Karpas-422 (cell line): ENCODE measurements around the gene SS18. TPM values are rescaled to one million over a fixed set of nuclear protein-coding genes. Genes with fewer than 3 reads are reported as not detected.
"Not testable (repeated sequence)": the region's sequence is repeated elsewhere in the genome, so short reads cannot be mapped to it uniquely, and the experiment has no call there.

Source experiments
- DNase-seq: peaks from one replicate; pipeline ENCODE4 v3.0.0-alpha.2; 2015
- H2AFZ ChIP-seq: fragments of 200-600 bp; sonication (generic); 2 replicates; pipeline ENCODE4 v1.6.1; 2014; ENCODE audit warnings: antibody characterized with exemption, low read length, mixed read lengths
- H3K27ac ChIP-seq: fragments of 200-600 bp; sonication (generic); 2 replicates; pipeline ENCODE4 v1.5.1; 2014; ENCODE audit warnings: mild to moderate bottlenecking, low read length, moderate library complexity
- H3K27me3 ChIP-seq: fragments of 200-600 bp; sonication (generic); 2 replicates; pipeline ENCODE4 v1.6.1; 2014; ENCODE audit warnings: low read length, mixed read lengths
- H3K36me3 ChIP-seq: fragments of 200-600 bp; sonication (generic); 2 replicates; pipeline ENCODE4 v1.6.1; 2014; ENCODE audit warnings: low read length, mixed read lengths; ENCODE audit not compliant: insufficient read depth
- H3K4me1 ChIP-seq: fragments of 200-600 bp; sonication (generic); 2 replicates; pipeline ENCODE4 v1.6.1; 2014; ENCODE audit warnings: mild to moderate bottlenecking, low read length, mixed read lengths
- H3K4me2 ChIP-seq: fragments of 200-600 bp; sonication (generic); 2 replicates; pipeline ENCODE4 v1.6.1; 2014; ENCODE audit warnings: low read length, low read depth, mild to moderate bottlenecking; ENCODE audit not compliant: poor library complexity, severe bottlenecking
- H3K4me3 ChIP-seq: fragments of 200-600 bp; sonication (generic); 2 replicates; pipeline ENCODE4 v1.5.1; 2014; ENCODE audit warnings: mild to moderate bottlenecking, antibody characterized with exemption, low read length, mixed read lengths
- H3K79me2 ChIP-seq: fragments of 200-600 bp; sonication (generic); 2 replicates; pipeline ENCODE4 v1.6.1; 2014; ENCODE audit warnings: mild to moderate bottlenecking, low read length, mixed read lengths
- H3K9ac ChIP-seq: fragments of 200-600 bp; sonication (generic); 2 replicates; pipeline ENCODE4 v1.6.0; 2014; ENCODE audit warnings: low read length
- H3K9me2 ChIP-seq: fragments of 200-600 bp; sonication (generic), shearing (Covaris generic); replicated peaks from 2 replicates; pipeline ENCODE4 v1.6.0; 2014; ENCODE audit warnings: mild to moderate bottlenecking, low read length, moderate library complexity; ENCODE audit not compliant: insufficient read depth
- H3K9me3 ChIP-seq: fragments of 300-700, 200-600 bp; sonication (generic); 2 replicates; pipeline ENCODE4 v1.6.1; 2014; ENCODE audit warnings: low read length, mixed read lengths
- H4K20me1 ChIP-seq: fragments of 200-600 bp; sonication (generic); 2 replicates; pipeline ENCODE4 v1.6.1; 2014; ENCODE audit warnings: mild to moderate bottlenecking, antibody characterized with exemption, low read length, low read depth; ENCODE audit not compliant: insufficient read depth
- total RNA-seq: library from RNA; depleted of rRNA; stranded (reverse); fragments of >200 nt; shearing (Covaris generic); gene quantifications from 2 replicates; pipeline ENCODE4 v1.2.3, GENCODE V29; 2014; ENCODE audit warnings: low replicate concordance; rRNA removed

The SS18 gene
- total RNA-seq, result 123 and 146 TPM in 2 replicates

DNA sequence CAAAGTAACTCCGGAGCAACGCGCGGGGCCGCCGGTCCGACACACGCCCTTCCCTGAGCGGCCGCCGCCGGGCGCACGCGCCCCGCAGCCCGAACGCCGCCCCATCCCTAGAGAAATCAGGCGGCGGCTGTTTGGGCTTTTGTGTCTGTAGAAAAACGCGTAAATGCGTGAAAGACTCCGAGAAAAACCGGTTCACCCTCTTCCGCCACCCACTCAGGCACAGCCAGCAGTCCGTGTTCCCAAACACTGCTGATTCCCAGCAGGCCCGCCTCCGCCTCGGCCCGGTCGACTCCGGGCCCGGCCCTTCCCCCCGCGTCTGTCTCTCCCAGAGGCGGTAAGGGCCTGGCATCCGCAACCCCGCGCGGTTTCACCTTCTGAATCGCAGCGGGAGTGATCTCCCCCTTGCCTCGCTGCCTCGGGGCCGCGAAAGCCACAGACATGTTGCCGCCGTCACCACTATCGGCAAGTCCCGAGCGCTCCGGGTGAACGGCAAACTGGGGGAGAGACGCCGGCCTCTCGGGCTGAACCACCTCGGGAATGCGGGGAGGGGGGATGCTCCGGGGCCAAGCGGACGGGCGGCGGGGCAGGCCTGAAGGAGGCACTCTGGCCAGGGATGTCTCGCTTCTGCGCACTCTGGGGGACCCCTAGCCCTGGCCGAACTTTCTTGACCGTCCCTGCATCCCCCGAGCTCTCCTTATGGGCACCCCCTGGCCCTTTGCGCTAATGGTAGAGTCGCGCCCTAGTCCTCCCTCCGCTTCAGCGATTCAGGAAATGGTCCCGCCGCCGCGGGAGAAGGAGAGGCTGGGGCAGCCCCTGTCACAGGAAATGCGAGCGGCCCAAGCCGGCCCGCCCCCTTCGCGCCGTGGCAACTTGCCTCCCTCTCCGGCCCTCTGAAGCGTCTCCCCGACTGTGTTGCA, at the start of gene SS18:
Gene SS18 (minus strand): TSS at position 484 of the 917 bp plus-strand sequence. CDS start 44 bp downstream, at position 440.
- Histone ChIP-seq H3K4me1 (peaks cover 34% of the 10 kb centered on the region), H2AFZ (peak within 1 kb of the TSS; percentile 98), H3K27me3 (no peaks in the 10 kb centered on the region), H3K36me3 (peaks cover 22% of the 10 kb centered on the region), H3K4me2 (peak within 1 kb of the TSS; percentile 82), H3K79me2 (peaks cover 50% of the 10 kb centered on the region), H3K27ac (peak within 1 kb of the TSS; percentile 86), H4K20me1 (peaks cover 10% of the 10 kb centered on the region; the same call in 1 of the 2 replicates), H3K9me2 (no peaks in the 10 kb centered on the region), H3K9me3 (no peaks in the 10 kb centered on the region), H3K4me3 (peak within 1 kb of the TSS; percentile 72), H3K9ac (peak within 1 kb of the TSS; percentile 99)
- DNase-seq, result peak; percentile 98

DNA sequence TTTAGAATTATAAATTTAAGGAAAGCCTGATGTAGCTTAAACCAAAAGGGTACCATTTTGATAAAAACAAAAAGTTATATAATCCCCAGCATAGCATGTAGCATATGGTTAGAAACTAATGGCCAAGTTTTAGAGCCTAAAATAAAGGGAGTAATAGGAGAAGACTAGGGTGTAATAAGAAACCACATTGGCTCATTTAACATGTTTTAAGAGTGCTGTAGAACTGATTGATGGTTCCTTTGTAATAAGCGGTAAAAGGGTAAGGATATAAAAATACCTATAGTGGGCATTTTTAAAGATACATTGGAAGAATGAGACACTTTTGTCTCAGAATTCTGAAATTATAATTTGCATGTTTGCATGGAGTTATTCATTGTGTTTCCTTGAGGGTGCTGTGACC, 45.1 kb upstream of the SS18 start:
- H3K4me1 ChIP-seq, result peaks cover 7% of the 10 kb centered on the region
- H3K27ac ChIP-seq, result no peak overlapping the region
- no peak overlapping the region for H3K4me2 ChIP-seq
- H3K9me3 ChIP-seq, result no peaks in the 10 kb centered on the region
- DNase-seq, result no peak
- H3K9me2 ChIP-seq, result no peaks in the 10 kb centered on the region
- no peaks in the 10 kb centered on the region for H4K20me1 ChIP-seq
- no peaks in the 10 kb centered on the region for H3K36me3 ChIP-seq
- no peak overlapping the region for H2AFZ ChIP-seq
- no peaks in the 10 kb centered on the region for H3K79me2 ChIP-seq
- no peak overlapping the region for H3K4me3 ChIP-seq
- no peak overlapping the region for H3K9ac ChIP-seq
- H3K27me3 ChIP-seq, result no peaks in the 10 kb centered on the region

DNA sequence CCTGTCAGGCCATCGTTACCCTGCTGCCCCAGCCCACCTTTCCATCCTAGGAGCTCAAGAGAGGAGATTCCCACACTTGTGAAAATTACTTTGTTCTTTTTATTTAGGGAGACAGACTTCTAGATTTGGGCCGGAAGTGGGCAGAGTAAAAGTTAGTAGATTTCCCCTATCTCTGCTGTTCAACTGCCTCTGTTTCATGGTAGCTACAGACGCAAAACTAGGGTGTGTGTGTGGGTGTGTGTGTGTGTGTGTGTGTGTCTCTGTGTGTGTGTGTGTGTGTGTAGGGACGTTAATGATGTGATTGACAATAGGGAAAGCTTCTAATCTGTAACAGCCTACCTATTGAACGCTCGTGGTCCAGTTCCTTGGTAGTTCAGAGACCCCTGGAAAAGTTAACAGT, 43.7 kb upstream of the SS18 start:
- H4K20me1 ChIP-seq, result no peaks in the 10 kb centered on the region
- no peaks in the 10 kb centered on the region for H3K79me2 ChIP-seq
- no peak overlapping the region for H3K27ac ChIP-seq
- no peak for DNase-seq
- H3K4me3 ChIP-seq, result no peak overlapping the region
- no peaks in the 10 kb centered on the region for H3K27me3 ChIP-seq
- no peaks in the 10 kb centered on the region for H3K9me3 ChIP-seq
- no peak overlapping the region for H3K4me2 ChIP-seq
- H3K4me1 ChIP-seq, result peaks cover 7% of the 10 kb centered on the region
- H3K9ac ChIP-seq, result no peak overlapping the region
- H3K9me2 ChIP-seq, result no peaks in the 10 kb centered on the region
- no peaks in the 10 kb centered on the region for H3K36me3 ChIP-seq
- H2AFZ ChIP-seq, result no peak overlapping the region

DNA sequence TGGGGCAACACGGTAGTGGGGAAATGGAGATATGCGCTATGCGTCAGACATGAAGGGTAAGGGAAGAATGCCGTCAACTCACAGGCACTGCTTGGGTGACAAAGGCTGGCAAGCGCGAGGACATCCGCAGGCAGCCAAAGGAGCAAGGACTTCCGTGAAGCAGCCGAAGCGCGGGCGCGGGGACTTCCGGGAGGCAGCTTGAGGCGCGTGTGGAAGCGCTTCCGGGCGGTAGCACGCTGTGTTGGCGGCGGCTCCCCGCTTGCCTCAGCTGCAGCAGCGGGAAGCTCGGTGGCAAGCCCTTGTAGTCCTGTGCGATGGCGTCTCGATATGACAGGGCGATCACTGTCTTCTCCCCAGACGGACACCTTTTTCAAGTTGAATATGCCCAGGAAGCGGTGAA, 43.2 kb upstream of the SS18 start, which contains the start of gene PSMA8:
Gene PSMA8 (plus strand): TSS at position 218 of the 400 bp plus-strand sequence. CDS start 97 bp downstream, at position 315.
- Histone ChIP-seq H3K9ac (no peak within 1 kb of the TSS), H3K79me2 (no peaks in the 10 kb centered on the region), H3K36me3 (no peaks in the 10 kb centered on the region), H3K4me3 (no peak within 1 kb of the TSS), H3K4me2 (no peak within 1 kb of the TSS), H3K27ac (no peak within 1 kb of the TSS), H3K4me1 (peaks cover 7% of the 10 kb centered on the region), H3K9me2 (no peaks in the 10 kb centered on the region), H3K9me3 (no peaks in the 10 kb centered on the region), H4K20me1 (no peaks in the 10 kb centered on the region), H2AFZ (no peak within 1 kb of the TSS), H3K27me3 (no peaks in the 10 kb centered on the region)
- no peak for DNase-seq

DNA sequence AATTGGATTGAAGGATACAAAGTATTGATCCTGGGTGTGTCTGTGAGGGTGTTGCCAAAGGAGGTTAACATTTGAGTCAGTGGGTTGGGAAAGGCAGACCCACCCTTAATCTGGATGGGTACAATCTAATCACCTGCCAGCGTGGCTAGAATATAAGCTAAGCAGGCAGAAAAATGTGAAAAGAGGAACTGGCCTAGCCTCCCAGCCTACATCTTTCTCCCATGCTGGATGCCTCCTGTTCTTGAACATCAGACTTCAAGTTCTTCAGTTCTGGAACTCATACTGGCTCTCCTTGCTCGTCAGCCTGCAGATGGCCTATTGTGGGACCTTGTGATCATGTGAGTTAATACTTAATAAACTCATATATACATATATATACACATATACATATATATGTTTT, 37.8 kb upstream of the SS18 start:
- not testable (repeated sequence) for H3K9me3 ChIP-seq, H3K4me2 ChIP-seq, H4K20me1 ChIP-seq, H3K9me2 ChIP-seq, H3K4me3 ChIP-seq, H3K27me3 ChIP-seq, H3K36me3 ChIP-seq, DNase-seq, H3K4me1 ChIP-seq, H3K9ac ChIP-seq, H3K79me2 ChIP-seq, H3K27ac ChIP-seq
- peak overlapping the region; percentile 49; the same call in 1 of the 2 replicates for H2AFZ ChIP-seq

DNA sequence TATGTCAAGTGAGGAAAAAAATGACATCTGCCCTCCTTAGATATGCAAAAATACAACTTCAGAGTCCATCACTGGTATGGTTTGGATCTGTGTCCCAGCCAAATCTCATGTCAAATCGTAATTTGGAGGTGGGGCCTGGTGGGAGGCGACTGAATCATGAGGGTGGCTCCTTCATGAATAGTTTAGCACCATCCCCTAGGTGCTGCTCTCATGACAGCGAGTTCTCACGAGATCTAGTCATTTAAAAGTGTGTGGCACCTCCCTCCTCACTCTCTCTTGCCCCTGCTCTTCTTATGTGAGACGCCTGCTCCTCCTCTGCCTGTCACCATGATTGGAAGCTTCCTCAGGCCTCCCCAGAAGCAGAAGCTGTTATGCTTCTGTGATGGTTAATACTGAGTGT, 37.4 kb upstream of the SS18 start:
- no peaks in the 10 kb centered on the region for H3K79me2 ChIP-seq
- no peaks in the 10 kb centered on the region for H3K9me2 ChIP-seq
- peak overlapping the region; percentile 49; the same call in 1 of the 2 replicates for H2AFZ ChIP-seq
- H3K9ac ChIP-seq, result no peak overlapping the region
- no peaks in the 10 kb centered on the region for H3K4me1 ChIP-seq
- H3K27me3 ChIP-seq, result no peaks in the 10 kb centered on the region
- no peaks in the 10 kb centered on the region for H3K9me3 ChIP-seq
- no peak for DNase-seq
- H3K4me3 ChIP-seq, result no peak overlapping the region
- H3K4me2 ChIP-seq, result no peak overlapping the region
- H3K27ac ChIP-seq, result no peak overlapping the region
- H4K20me1 ChIP-seq, result no peaks in the 10 kb centered on the region
- no peaks in the 10 kb centered on the region for H3K36me3 ChIP-seq

DNA sequence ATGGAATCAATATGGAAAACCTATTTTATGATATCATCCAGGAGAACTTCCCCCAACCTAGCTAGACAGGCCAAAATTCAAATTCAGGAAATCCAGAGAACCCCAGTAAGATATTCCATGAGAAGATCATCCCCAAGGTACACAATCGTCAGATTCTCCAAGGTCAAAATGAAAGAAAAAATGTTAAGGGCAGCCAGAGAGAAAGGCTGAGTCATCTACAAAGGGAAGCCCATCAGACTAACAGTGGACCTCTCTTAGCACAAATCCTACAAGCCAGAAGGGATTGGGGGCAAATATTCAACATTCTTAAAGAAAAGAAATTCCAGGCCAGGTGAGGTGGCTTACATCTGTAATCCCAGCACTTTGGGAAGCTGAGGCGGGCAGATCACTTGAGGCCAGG, 31.6 kb upstream of the SS18 start:
- not testable (repeated sequence) for H3K36me3 ChIP-seq, H4K20me1 ChIP-seq, H3K27ac ChIP-seq, H3K9ac ChIP-seq, H3K4me2 ChIP-seq, DNase-seq, H3K27me3 ChIP-seq, H2AFZ ChIP-seq, H3K4me1 ChIP-seq, H3K9me2 ChIP-seq, H3K4me3 ChIP-seq, H3K9me3 ChIP-seq, H3K79me2 ChIP-seq

GRCh38 chr18:26121476-26121875, 31.1 kb upstream of the SS18 start:
- DNase-seq, result no peak
- H2AFZ ChIP-seq, result no peak overlapping the region
- no peaks in the 10 kb centered on the region for H4K20me1 ChIP-seq
- H3K4me1 ChIP-seq, result no peaks in the 10 kb centered on the region
- H3K4me2 ChIP-seq, result no peak overlapping the region
- H3K9me3 ChIP-seq, result no peaks in the 10 kb centered on the region
- no peak overlapping the region for H3K27ac ChIP-seq
- H3K27me3 ChIP-seq, result no peaks in the 10 kb centered on the region
- H3K36me3 ChIP-seq, result no peaks in the 10 kb centered on the region
- H3K79me2 ChIP-seq, result no peaks in the 10 kb centered on the region
- no peak overlapping the region for H3K9ac ChIP-seq
- H3K9me2 ChIP-seq, result no peaks in the 10 kb centered on the region
- H3K4me3 ChIP-seq, result no peak overlapping the region
